ENCODE results near the gene STK11IP.

Gene STK11IP

DNA sequence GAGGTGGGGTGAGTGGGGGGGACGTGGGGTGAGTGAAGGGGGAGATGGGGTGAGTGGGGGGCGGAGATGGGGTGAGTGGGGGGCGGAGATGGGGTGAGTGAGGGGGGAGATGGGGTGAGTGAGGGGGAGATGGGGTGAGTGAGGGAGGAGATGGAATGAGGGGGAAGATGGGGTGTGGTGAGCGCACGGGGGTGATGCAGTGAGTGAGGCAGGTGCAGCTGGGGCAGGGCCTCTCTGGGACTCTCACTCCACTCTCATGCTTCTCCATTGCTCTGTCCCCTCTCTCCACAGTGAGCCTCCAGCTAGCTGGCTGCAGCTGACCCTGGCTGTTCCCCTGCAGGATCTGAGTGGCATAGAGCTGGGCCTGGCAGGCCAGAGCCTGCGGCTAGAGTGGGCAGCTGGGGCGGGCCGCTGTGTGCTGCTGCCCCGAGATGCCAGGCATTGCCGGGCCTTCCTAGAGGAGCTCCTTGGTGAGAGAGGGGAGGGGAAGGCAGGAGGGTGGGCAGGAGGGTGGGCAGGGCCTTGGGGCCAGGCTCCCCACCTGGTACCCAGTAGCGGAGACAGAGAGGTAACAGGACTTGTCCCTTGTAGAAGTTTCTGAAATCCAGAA lies 15.9 kb downstream of the STK11IP start:
- in situ Hi-C loops (cut with HindIII; ENCODE audit: low sequenced_read_pairs), result no loop called here

GRCh38 chr2:219614076-219614860 lies 16.6 kb downstream of the STK11IP start:
- in situ Hi-C loops (cut with HindIII; ENCODE audit: low sequenced_read_pairs), result no loop called here

- in situ Hi-C loops (cut with HindIII; ENCODE audit: low sequenced_read_pairs), result no loop called here
Observed at GRCh38 chr2:219615036-219615435, 17.4 kb downstream of the STK11IP start.

DNA sequence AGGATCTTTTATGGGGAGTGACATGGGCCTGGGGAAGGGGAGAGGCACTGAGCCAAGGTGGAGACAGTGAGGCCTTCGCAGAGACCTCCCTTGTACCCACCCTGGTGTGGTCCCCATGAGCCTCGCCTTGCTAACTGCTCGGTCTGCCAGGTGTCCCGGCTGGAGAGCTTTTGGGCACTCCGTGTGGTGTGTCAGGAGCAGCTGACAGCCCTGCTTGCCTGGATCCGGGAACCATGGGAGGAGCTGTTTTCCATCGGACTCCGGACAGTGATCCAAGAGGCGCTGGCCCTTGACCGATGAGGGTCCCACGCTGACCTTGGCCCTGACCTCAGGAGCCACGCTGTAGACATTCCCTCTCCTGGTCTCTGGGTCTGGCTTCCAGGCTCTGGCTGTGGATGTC lies 18.2 kb downstream of the STK11IP start:
- in situ Hi-C loops (cut with HindIII; ENCODE audit: low sequenced_read_pairs), result no loop called here

- in situ Hi-C loops (cut with HindIII; ENCODE audit: low sequenced_read_pairs), result no loop called here
Observed at GRCh38 chr2:219616550-219616949, 18.9 kb downstream of the STK11IP start.

DNA sequence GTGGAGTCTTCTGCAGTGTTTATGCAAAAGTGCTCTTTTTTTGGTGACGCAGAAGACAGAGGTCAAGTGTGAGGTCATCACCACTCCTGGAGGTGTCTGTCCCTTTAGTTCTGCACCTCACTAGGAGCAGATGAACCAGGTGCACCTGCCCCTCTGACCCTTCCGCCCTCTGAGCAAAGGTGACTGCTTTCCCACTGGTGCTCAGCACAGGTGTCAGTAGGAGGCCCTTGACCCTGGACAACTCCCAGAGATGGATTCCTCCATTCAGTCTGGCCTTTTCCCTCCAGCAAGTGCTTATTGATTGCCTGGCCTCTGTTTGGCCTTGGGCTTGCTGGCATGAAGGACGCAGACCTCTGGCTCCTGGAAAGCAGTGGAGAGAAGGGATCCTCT lies 21.1 kb downstream of the STK11IP start:
- in situ Hi-C loops (cut with HindIII; ENCODE audit: low sequenced_read_pairs), result no loop called here

DNA sequence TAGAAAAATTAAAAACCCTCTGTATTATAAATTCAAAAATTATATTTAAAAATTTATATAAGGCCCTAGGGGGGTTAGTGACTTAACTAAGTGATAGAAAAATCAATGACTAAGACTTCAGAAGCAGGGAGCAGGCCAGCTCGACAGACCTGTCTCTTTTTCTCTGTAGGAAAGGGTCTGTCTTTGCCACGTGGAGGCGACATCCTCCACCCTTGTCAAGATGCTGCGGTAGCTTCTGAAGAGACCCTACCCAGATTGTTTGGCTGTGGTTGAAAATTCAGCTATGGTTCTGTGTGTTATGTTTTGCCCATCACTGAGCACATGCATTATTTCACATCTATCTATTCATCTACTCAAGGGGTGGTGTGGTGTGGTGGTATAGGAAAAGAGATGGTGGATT lies 21.6 kb downstream of the STK11IP start:
- in situ Hi-C loops (cut with HindIII; ENCODE audit: low sequenced_read_pairs), result no loop called here

DNA sequence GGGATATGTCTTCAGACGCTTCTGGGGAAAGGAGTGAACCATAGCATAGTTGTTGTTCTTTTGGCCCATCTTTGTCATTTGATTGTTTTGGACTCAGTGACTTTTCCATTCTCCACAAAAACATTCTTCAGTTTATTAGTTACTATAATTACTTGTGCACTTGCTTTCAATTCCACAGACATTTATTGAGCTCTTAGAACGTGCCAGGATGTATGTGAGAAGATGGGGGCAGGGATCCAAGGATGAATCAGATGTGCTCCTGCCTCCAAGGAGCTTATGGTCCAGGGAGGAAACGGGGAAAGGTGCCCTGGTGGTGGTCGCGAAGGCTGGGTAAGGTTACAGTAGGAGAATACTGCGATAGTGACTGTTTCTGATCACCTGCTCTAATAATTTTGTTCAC lies 22.9 kb downstream of the STK11IP start:
- in situ Hi-C loops (cut with HindIII; ENCODE audit: low sequenced_read_pairs), result no loop called here

DNA sequence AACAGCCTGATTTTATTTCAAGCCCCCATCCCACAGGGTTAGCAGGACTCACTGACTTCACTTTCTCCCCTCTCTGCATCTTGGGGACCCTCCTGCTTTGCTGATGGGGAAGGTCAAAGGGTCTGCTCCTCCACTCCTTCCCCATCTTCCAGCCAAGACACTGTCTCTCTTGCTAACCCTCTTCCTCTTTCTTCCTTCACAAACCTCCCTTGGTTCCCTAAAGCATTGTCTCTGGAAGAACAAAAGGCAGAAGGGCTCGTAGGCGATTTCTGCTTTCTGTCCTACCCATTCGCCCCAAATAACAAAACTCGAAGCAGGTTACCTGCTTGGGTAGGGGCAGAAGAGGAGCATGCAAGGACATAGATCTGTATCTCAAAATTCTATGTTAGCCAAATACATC lies 24.3 kb downstream of the STK11IP start:
- in situ Hi-C loops (cut with HindIII; ENCODE audit: low sequenced_read_pairs), result no loop called here

- in situ Hi-C loops (cut with HindIII; ENCODE audit: low sequenced_read_pairs), result no loop called here
Observed at GRCh38 chr2:219622472-219622871, 24.8 kb downstream of the STK11IP start.

GRCh38 chr2:219624565-219624964 lies 26.9 kb downstream of the STK11IP start:
- in situ Hi-C loops (cut with HindIII; ENCODE audit: low sequenced_read_pairs), result no loop called here

DNA sequence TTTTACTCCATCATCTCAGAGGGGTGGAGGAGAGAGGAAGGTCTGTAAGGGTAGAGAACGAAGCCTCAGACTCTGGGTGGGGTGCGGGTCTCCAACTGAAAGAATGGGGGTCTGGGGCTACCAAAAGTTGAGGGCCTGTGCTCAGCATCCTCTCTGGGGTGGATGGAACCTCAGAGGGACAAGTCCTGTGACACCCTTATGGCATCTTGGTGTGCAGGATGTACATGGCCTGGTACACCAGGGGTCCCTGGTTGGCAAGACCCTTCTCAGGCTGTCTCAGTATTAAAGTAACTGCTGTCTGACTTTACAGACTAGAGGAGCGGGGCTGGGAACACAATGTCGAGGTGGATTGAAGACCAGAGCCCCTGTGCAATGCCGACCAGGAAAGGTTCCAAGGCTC lies 27.5 kb downstream of the STK11IP start:
- in situ Hi-C loops (cut with HindIII; ENCODE audit: low sequenced_read_pairs), result no loop called here

DNA sequence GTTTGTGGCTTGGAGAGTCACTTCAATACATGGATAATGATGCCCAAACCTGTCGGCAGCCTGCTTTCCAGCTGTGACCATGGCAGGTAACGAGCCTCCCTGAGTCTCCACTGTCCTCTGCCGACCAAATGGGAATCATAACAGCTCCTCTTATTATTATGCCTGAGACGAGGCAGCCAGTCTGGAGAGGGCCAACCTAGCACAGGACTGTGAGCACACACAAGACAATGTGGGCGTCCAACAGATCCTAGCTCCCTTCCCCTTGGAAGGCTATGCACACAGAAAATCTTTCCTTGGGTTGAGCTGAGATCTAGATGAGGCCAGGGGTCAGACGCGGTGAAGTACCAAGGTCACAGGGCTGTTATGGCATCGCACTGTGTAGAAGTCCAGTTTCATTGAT lies 28.9 kb downstream of the STK11IP start:
- in situ Hi-C loops (cut with HindIII; ENCODE audit: low sequenced_read_pairs), result no loop called here

- in situ Hi-C loops (cut with HindIII; ENCODE audit: low sequenced_read_pairs), result no loop called here
Observed at GRCh38 chr2:219627103-219628100, 29.7 kb downstream of the STK11IP start, which contains the start of gene SLC4A3. SLC4A3 (plus strand) TSS chr2:219627630; CDS start chr2:219627993, 363 bp downstream.

DNA sequence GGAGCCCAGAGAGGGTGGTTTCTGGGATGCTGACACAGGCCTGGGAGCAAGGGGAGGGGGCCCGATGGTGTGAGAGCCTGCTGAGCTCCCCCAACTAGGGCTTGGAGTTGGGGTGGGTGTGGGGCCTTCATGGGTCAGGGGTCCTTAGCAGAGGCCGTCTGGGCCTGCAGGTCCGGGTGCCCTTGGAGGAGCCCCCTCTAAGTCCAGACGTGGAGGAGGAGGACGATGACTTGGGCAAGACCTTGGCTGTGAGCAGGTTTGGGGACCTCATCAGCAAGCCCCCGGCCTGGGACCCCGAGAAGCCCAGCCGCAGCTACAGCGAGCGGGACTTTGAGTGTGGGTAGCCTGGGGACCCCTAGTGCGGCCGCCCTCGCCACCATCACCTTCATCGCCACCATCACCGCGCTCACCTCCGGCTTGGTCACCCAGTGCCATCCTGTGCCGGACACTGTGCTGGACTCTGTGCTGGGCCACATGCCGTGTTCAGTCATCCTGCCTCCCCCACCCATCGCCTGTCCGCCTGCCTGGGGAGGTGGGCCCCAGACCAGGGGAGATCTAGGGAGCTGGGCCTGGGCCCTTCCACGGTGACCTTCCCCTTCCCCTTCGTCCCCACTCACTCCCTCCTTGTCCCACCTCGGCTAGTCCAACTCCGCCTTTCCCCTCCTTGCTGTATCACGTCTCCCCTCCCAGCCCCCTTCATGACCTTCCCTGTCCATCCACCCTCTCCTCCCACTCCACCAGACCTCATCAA lies 30.8 kb downstream of the STK11IP start:
- in situ Hi-C loops (cut with HindIII; ENCODE audit: low sequenced_read_pairs), result no loop called here

DNA sequence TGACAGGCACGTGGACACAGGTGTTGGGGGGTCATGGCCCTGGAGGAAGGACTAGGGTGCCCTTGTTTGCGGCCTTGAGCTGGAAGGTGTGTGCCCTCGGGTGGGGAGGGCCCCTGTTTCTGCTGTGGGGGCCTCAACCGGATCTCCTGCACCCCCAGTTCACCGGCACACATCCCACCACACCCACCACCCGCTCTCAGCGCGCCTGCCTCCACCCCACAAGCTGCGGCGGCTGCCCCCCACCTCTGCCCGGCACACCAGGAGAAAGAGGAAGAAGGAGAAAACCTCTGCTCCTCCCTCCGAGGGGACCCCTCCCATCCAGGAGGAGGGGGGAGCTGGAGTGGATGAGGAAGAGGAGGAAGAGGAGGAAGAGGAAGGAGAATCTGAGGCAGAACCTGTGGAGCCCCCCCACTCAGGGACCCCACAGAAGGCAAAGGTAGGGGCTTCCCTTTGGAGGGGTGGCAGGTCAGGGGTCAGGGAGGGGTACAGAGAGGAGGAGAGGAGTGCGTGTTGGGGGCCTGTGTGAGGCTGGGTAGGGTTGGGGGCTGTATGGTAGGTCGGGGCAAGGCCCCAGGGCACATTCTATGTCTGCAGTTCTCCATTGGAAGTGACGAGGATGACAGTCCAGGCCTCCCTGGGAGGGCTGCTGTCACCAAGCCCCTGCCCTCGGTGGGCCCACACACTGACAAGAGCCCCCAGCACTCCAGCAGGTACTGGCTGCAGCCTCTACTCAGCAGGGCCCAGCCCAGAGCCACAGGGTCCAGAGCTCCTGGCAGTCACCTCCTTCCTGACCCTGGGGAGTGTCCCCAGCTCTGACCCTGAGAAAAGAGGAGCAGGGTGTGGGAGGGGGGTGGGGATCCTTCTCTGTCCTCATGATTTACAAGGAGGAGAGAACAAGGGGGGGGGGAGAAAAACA lies 31.6 kb downstream of the STK11IP start:
- in situ Hi-C loops (cut with HindIII; ENCODE audit: low sequenced_read_pairs), result no loop called here

- in situ Hi-C loops (cut with HindIII; ENCODE audit: low sequenced_read_pairs), result no loop called here
Observed at GRCh38 chr2:219629976-219630695, 32.5 kb downstream of the STK11IP start.

GRCh38 chr2:219630770-219631405 lies 33.2 kb downstream of the STK11IP start:
- in situ Hi-C loops (cut with HindIII; ENCODE audit: low sequenced_read_pairs), result no loop called here

All from endothelial cell of hepatic sinusoid (primary cell).